Mesenchymal stem cell (in vitro differentiated cells and primary cell): Measurements from ENCODE around the gene CST8.

ENCODE experiments used
- DNase-seq: peaks from one replicate; pipeline ENCODE4 v3.0.0-alpha.2; 2013
- H2AFZ ChIP-seq: one replicate; pipeline ENCODE4 v1.6.1; 2013; ENCODE audit warnings: low read depth, mild to moderate bottlenecking, control low read depth, inconsistent platforms, low read length, moderate library complexity
- H2AK5ac ChIP-seq: 2 replicates; pipeline ENCODE4 v1.6.1; 2013; ENCODE audit warnings: low read length, moderate library complexity, mild to moderate bottlenecking, inconsistent platforms; ENCODE audit not compliant: severe bottlenecking
- H2BK120ac ChIP-seq: one replicate; pipeline ENCODE4 v1.6.1; 2013; ENCODE audit warnings: low read depth, mild to moderate bottlenecking, inconsistent platforms, low read length, moderate library complexity
- H2BK12ac ChIP-seq, 2 experiments: one replicate each; pipeline ENCODE4 v1.6.1; 2013; ENCODE audit warnings: inconsistent platforms in 2 of 2, low read length in 2 of 2, mild to moderate bottlenecking in 2 of 2, moderate library complexity in 2 of 2, control low read depth in 1 of 2
- H2BK15ac ChIP-seq: one replicate; pipeline ENCODE4 v1.6.1; 2013; ENCODE audit warnings: mild to moderate bottlenecking, low read depth, inconsistent platforms; ENCODE audit not compliant: poor library complexity, severe bottlenecking
- H2BK5ac ChIP-seq: 2 replicates; pipeline ENCODE4 v1.6.1; 2013; ENCODE audit warnings: low read depth, mild to moderate bottlenecking, low read length, control low read depth, inconsistent platforms; ENCODE audit not compliant: poor library complexity, severe bottlenecking
- H3K14ac ChIP-seq, 2 experiments: one replicate each; pipeline ENCODE4 v1.6.1; 2013; ENCODE audit warnings: inconsistent platforms in 2 of 2, low read length in 2 of 2, control low read depth in 1 of 2, mild to moderate bottlenecking in 1 of 2, moderate library complexity in 1 of 2
- H3K18ac ChIP-seq, 2 experiments: one replicate each; pipeline ENCODE4 v1.6.1; 2013; ENCODE audit warnings: inconsistent platforms in 2 of 2, low read length in 2 of 2, control low read depth in 1 of 2, low read depth in 1 of 2, mild to moderate bottlenecking in 1 of 2
- H3K23ac ChIP-seq, 2 experiments: one replicate each; pipeline ENCODE4 v1.6.1; 2013; ENCODE audit warnings: inconsistent platforms in 2 of 2, low read length in 2 of 2, mild to moderate bottlenecking in 2 of 2, moderate library complexity in 2 of 2, control low read depth in 1 of 2
- H3K27ac ChIP-seq: 2 replicates; pipeline ENCODE4 v1.5.1; 2013; ENCODE audit warnings: mild to moderate bottlenecking, moderate library complexity, low read length, control low read depth, inconsistent platforms; ENCODE audit not compliant: poor library complexity, severe bottlenecking
- H3K27me3 ChIP-seq, 2 experiments: 2 replicates each; pipeline versions ENCODE4 v1.6.1 to v1.7.0; 2013; ENCODE audit warnings: low read length in 2 of 2, mild to moderate bottlenecking in 2 of 2, moderate library complexity in 2 of 2, control low read depth in 1 of 2, inconsistent platforms in 1 of 2; ENCODE audit not compliant: control insufficient read depth in 1 of 2, insufficient read depth in 1 of 2
- H3K36me3 ChIP-seq, 2 experiments: 2 replicates each; pipeline versions ENCODE4 v1.6.1 to v1.7.0; 2013; ENCODE audit warnings: low read length in 2 of 2, control low read depth in 1 of 2, inconsistent platforms in 1 of 2, low read depth in 1 of 2, mild to moderate bottlenecking in 1 of 2; ENCODE audit not compliant: insufficient read depth in 2 of 2, control insufficient read depth in 1 of 2
- H3K4ac ChIP-seq, 2 experiments: one replicate each; pipeline ENCODE4 v1.6.1; 2013; ENCODE audit warnings: inconsistent platforms in 2 of 2, low read length in 2 of 2, mild to moderate bottlenecking in 2 of 2, moderate library complexity in 2 of 2, control low read depth in 1 of 2, low read depth in 1 of 2
- H3K4me1 ChIP-seq: 2 replicates; pipeline ENCODE4 v1.6.1; 2013; ENCODE audit warnings: low read depth, low read length, control low read depth; ENCODE audit not compliant: control insufficient read depth, insufficient read depth
- H3K4me2 ChIP-seq: 2 replicates; pipeline ENCODE4 v1.6.1; 2013; ENCODE audit warnings: low read length, mild to moderate bottlenecking, inconsistent platforms; ENCODE audit not compliant: poor library complexity, severe bottlenecking
- H3K4me3 ChIP-seq, 2 experiments: 2 replicates each; pipeline versions ENCODE4 v1.5.1 to v1.7.0; 2013; ENCODE audit warnings: low read length in 2 of 2, mild to moderate bottlenecking in 2 of 2, control low read depth in 1 of 2, low read depth in 1 of 2; ENCODE audit not compliant: insufficient read depth in 1 of 2
- H3K79me1 ChIP-seq: replicated peaks from 2 replicates; pipeline ENCODE4 v1.6.1; 2013; ENCODE audit warnings: mild to moderate bottlenecking, control low read depth, low read length, inconsistent platforms; ENCODE audit not compliant: poor library complexity, severe bottlenecking
- H3K9ac ChIP-seq: 2 replicates; pipeline ENCODE4 v1.7.0; 2013; ENCODE audit warnings: mild to moderate bottlenecking, low read length, moderate library complexity
- H3K9me3 ChIP-seq: 2 replicates; pipeline ENCODE4 v1.7.0; 2013; ENCODE audit warnings: mild to moderate bottlenecking, low read length; ENCODE audit not compliant: control insufficient read depth
- H4K8ac ChIP-seq: one replicate; pipeline ENCODE4 v1.6.1; 2013; ENCODE audit warnings: inconsistent platforms, mild to moderate bottlenecking, low read length, moderate library complexity
- H4K91ac ChIP-seq: one replicate; pipeline ENCODE4 v1.6.1; 2013; ENCODE audit warnings: mild to moderate bottlenecking, low read length, inconsistent platforms
- WGBS: methylation state at CpG from one replicate; pipeline ENCODE4 v1.1.7; 2013; ENCODE audit warnings: mixed read lengths; 5-methylcytosine and 5-hydroxymethylcytosine counted together

The CST8 gene

DNA sequence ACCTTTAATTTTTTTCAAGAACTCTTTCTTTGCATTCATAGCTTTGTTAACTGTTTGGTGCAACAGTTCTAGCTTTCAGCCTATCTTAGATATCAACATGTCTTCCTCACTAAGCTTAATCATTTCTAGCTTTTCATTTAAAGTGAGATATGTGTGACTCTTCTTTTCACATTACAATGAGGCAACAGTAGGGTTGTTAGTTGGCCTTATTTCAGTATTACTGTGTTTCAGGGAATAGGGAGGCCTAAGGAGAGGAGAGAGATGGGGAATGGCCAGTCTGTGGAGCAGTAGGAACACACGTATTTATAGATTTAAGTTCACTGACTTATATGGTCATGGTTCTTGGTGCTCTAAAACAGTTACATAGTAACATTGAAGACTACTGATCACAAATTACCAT is 41.6 kb downstream of the CST8 start:
- H3K4ac ChIP-seq: no peak overlapping the region
- DNase-seq: no peak
- H3K36me3 ChIP-seq: no peaks in the 10 kb centered on the region
- no peaks in the 10 kb centered on the region for H3K4me1 ChIP-seq
- no peak overlapping the region for H2BK120ac ChIP-seq
- H3K4me2 ChIP-seq: no peak overlapping the region
- H2BK15ac ChIP-seq: no peak overlapping the region
- no peak overlapping the region for H3K27ac ChIP-seq
- no peak overlapping the region for H2AFZ ChIP-seq
- H2BK5ac ChIP-seq: no peak overlapping the region
- H3K27me3 ChIP-seq: no peaks in the 10 kb centered on the region
- H3K14ac ChIP-seq: no peak overlapping the region
- peaks cover 24% of the 10 kb centered on the region for H3K9me3 ChIP-seq
- no peak overlapping the region for H4K91ac ChIP-seq
- no peak overlapping the region for H3K4me3 ChIP-seq
- H2BK12ac ChIP-seq: no peak overlapping the region
- no peaks in the 10 kb centered on the region for H3K79me1 ChIP-seq
- no CpG with 5 or more reads among the region's 1 CpG for WGBS
- H2AK5ac ChIP-seq: no peak overlapping the region
- H3K18ac ChIP-seq: no peak overlapping the region
- H3K23ac ChIP-seq: no peak overlapping the region
- H3K9ac ChIP-seq: no peak overlapping the region
- H4K8ac ChIP-seq: no peak overlapping the region

DNA sequence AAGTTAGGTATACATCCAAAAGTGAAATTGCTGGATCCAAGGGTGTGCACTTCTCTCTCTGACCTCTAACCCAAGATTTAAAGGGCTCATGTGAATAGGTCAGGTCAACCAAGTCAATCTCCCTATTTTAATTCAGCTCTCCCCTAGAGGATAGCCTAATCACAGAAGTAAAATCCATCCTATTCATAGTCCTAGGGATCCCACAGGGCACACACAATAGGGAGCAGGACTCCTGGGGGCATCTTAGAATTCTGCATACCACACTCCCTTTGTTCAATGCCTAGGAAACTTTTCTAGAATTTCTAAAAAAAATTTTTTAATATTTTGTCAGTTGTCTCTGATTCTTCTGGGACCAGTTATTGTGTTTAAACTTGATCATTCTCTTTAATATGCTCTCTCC is 42.2 kb downstream of the CST8 start:
- Histone ChIP-seq H3K18ac (no peak overlapping the region), H3K27me3 (no peaks in the 10 kb centered on the region), H2BK120ac (no peak overlapping the region), H3K4me1 (no peaks in the 10 kb centered on the region), H3K4me2 (no peak overlapping the region), H3K9ac (no peak overlapping the region), H3K14ac (no peak overlapping the region), H4K91ac (no peak overlapping the region), H2BK15ac (no peak overlapping the region), H2AK5ac (no peak overlapping the region), H3K36me3 (no peaks in the 10 kb centered on the region), H3K9me3 (peaks cover 20% of the 10 kb centered on the region), H2BK12ac (no peak overlapping the region), H3K4me3 (no peak overlapping the region), H4K8ac (no peak overlapping the region), H2AFZ (no peak overlapping the region), H2BK5ac (no peak overlapping the region), H3K23ac (no peak overlapping the region), H3K27ac (no peak overlapping the region), H3K79me1 (no peaks in the 10 kb centered on the region), H3K4ac (no peak overlapping the region)
- DNase-seq: no peak

DNA sequence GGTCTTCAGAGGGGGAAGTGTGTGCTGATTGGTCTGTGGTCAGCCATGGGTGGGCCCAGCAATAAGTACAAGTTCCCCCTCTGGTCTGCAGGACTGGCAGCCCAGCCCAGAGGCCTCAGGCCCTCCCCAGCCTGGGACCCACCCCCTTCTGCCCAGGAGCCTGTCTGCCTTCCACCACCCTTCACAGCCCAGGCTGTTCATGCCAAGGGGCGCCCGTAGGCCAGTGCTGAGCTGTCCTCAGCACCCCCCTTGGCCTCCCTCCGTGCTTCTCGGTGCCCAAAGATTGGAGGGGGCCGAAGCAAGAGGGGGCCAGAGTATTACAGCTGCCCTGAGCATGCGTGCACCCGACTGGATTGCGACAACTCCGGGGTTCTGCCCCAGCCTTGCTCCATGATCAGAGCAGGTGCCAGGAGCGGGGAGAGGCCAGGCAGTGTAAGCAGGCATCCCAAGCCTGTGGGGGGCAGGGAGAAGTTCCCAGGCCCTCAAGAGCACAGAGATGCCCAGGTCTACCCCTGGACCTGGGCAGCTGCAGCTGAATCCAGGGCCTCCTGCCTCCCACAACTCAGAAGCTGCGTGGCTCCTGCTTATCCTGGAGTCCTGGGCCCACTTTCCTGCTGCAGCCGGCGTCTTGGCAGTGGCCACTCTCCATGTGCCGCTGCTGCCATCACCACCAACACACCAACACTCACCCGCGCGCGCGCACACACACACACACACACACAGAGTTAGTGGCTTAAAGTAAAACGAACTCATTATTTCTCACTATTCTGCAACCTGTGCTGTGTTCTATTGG is 44.1 kb downstream of the CST8 start:
- Histone ChIP-seq H2AK5ac (no peak overlapping the region), H2BK120ac (no peak overlapping the region), H3K18ac (no peak overlapping the region), H3K79me1 (no peaks in the 10 kb centered on the region), H3K4me2 (no peak overlapping the region), H4K91ac (no peak overlapping the region), H3K4ac (no peak overlapping the region), H3K14ac (no peak overlapping the region), H4K8ac (no peak overlapping the region), H3K9ac (no peak overlapping the region), H2BK15ac (no peak overlapping the region), H3K4me3 (no peak overlapping the region), H3K4me1 (no peaks in the 10 kb centered on the region), H2BK12ac (no peak overlapping the region), H3K36me3 (no peaks in the 10 kb centered on the region), H2AFZ (no peak overlapping the region), H3K9me3 (peaks cover 11% of the 10 kb centered on the region), H3K23ac (no peak overlapping the region), H2BK5ac (no peak overlapping the region), H3K27me3 (no peaks in the 10 kb centered on the region), H3K27ac (no peak overlapping the region)
- no peak for DNase-seq
- WGBS: 78% methylated on average over 14 of the region's 20 CpGs

DNA sequence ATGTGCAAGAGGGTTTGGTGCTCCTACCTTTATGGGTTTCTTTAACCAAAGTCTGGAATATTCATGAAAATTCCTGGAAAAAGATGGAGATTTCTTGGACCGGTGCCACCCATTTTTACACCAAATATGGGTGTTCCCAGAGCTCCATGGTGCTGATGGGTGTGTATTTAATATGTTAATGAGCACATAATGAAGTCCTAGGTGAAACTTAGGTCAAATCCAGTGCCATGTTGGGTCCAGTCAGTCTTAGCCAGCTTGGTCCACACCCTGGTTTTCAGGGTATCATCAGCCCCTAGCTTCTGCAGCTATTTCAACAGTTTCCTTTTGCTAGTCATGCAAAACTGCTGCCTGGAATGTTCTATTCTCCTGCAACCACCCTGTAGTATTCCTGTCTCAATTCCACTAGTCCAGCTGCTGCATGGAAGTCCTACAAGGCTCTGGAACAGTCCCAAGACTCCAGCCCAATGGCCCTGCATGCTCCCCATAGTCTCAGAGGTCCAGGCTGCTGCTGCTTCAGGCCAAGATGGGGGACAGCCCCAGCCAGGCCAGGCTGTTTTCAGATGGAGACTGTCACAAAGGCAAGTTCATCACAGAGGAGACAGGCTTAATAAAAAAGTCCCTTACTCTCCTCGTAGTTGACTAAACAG is 45.5 kb downstream of the CST8 start:
- Histone ChIP-seq H2BK12ac (no peak overlapping the region), H2BK120ac (no peak overlapping the region), H3K79me1 (no peaks in the 10 kb centered on the region), H3K4me3 (no peak overlapping the region), H2BK15ac (no peak overlapping the region), H3K27me3 (peaks cover 0 to 5% of the 10 kb centered on the region in 2 experiments), H3K14ac (no peak overlapping the region), H2AFZ (no peak overlapping the region), H2BK5ac (no peak overlapping the region), H3K23ac (no peak overlapping the region), H3K9ac (no peak overlapping the region), H2AK5ac (no peak overlapping the region), H3K36me3 (no peaks in the 10 kb centered on the region), H4K8ac (no peak overlapping the region), H3K4me1 (no peaks in the 10 kb centered on the region), H3K9me3 (peaks cover 3% of the 10 kb centered on the region), H3K4ac (no peak overlapping the region), H4K91ac (no peak overlapping the region), H3K27ac (no peak overlapping the region), H3K4me2 (no peak overlapping the region), H3K18ac (no peak overlapping the region)
- no peak for DNase-seq
- WGBS: 67% methylated on average over 1 of the region's 2 CpGs
